ENCODE data around the gene HIKESHI.
"Not testable (repeated sequence)": the region's sequence is repeated elsewhere in the genome, so short reads cannot be mapped to it uniquely, and the experiment has no call there.

Gene HIKESHI

DNA sequence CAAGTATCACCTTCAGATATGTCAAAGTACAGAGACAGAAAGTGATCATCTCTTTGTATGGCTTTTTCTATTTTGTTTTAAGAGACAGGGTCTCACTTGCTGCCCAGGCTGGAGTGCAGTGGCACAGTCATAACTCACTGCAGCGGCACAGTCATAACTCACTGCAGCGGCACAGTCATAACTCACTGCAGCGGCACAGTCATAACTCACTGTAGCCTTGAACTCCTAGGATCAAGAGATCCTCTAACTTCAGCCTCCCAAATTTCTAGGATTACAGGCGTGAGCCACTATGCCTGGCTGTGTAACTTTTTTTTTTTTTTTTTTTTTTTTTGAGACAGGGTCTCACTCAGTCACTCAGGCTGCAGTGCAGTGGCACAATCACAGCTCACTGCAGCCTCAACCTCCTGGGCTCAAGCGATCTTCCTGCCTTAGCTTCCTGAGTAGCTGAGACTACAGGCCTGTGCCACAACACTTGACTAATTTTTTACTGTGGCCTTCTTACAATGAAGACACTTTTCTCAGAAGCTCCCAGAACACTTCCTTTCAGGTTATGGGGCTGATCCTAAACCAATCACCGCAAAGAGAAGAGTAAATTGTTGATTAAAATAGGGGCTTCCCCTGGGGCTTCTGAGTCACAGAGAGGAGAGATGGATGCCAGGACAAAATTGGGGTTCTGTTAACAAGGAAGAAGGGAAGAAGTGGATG lies 9.0 kb upstream of the HIKESHI start:
- no peak for DNase-seq (ENCODE audit: low read depth in 2 of 2)

DNA sequence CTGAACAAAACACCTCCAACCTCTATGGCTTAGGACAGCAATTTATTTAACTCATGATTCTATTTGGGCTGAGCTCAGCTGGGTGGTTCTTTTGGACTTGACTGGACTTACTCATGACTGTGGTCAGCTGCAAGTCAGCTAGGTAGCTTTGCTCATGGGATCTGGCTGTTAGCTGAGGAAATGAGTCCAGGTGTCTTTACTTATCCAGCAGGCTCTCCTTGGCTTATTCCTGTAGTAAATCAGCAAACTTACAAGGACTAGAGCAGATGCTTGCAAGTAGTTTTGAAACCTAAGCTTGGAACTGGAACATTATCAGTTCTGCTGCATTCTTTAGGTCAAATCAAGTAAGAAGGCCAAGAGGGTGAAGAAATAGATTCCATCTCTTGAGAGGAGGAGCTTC lies 8.0 kb upstream of the HIKESHI start:
- no peak for DNase-seq (ENCODE audit: low read depth in 2 of 2)

DNA sequence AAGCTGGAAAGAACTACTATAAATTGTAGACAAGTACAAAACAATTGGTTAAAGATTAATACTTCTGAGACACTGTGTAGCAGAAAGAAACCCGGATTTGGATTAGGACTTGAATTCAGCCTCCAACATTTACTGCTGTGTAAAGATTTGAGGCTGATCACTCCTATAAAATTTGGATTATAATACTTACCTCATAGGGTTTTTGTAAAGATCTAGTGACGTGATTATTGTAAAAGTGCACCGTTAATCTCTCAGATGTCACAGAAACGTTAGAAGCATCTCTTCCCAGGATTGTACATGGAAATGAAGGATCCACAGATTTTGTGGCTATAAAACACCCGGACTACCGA lies 323 bp upstream of the HIKESHI start:
- no peak for DNase-seq (ENCODE audit: low read depth in 2 of 2)

DNA sequence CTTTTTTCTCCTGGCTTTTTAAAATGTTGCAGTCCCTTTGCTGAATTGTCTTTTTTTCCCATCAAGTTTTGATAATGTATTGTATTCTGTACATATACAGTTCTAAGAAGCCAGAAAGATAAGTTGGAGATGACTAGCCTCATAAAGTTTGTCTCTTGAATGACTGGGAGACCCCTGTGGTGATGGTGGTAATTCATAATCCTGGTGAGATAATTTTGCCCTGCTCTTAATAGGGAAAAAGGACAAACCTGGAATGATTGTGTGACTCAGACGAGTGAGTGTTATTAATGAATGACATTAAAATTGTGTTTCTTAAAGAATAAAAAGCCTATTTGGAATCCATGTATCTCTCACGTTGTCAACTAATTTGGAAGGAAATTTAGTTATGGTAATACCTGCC lies 1.2 kb downstream of the HIKESHI start:
- DNase-seq (ENCODE audit: low read depth in 2 of 2): no peak

DNA sequence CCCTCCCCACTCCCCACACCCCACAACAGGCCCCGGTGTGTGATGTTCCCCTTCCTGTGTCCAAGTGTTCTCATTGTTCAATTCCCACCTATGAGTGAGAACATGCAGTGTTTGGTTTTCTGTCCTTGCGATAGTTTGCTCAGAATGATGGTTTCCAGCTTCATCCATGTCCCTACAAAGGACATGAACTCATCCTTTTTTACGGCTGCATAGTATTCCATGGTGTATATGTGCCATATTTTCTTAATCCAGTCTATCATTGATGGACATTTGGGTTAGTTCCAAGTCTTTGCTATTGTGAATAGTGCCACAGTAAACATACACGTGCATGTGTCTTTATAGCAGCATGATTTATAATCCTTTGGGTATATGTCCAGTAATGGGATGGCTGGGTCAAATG lies 6.7 kb downstream of the HIKESHI start:
- not testable (repeated sequence) for DNase-seq (ENCODE audit: low read depth in 2 of 2)

DNA sequence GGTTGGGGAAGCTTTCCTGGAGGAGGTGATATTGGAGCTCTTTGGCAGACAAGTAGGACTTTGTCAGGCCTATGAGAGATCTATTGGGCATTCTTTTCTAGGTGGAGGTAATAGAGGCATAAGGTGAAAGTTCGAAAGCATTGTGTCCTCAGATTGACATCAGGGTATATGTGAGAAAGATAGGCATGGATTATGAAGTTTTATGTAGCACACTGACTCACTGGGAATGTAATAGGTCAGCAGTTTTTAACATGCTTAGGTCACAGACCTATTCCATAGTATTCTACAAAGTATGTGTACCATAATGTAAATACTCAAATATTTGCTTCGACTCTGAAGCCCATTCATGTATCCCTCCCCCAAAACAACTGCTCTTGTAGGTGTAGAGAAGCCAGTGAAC lies 11.8 kb downstream of the HIKESHI start:
- DNase-seq (ENCODE audit: low read depth in 2 of 2): no peak

DNA sequence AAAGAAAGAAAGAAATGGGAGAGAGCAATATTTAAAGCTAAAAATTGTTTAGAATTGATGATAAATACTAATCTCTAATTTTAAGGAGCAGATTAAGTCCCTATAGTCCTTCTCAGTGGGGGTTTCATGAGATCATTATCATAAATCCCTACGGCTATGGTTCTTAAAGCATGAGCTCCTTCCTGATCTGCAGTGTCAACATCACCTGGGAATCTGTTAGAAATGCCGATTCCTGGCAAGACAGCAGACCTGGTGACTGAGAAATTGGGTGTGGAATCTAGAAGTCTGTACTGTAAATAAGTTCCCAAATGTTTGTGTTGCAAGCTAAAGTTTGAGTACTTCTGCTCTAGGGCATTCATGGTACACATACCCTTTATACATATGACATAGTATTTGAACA lies 12.6 kb downstream of the HIKESHI start:
- no peak for DNase-seq (ENCODE audit: low read depth in 2 of 2)

DNA sequence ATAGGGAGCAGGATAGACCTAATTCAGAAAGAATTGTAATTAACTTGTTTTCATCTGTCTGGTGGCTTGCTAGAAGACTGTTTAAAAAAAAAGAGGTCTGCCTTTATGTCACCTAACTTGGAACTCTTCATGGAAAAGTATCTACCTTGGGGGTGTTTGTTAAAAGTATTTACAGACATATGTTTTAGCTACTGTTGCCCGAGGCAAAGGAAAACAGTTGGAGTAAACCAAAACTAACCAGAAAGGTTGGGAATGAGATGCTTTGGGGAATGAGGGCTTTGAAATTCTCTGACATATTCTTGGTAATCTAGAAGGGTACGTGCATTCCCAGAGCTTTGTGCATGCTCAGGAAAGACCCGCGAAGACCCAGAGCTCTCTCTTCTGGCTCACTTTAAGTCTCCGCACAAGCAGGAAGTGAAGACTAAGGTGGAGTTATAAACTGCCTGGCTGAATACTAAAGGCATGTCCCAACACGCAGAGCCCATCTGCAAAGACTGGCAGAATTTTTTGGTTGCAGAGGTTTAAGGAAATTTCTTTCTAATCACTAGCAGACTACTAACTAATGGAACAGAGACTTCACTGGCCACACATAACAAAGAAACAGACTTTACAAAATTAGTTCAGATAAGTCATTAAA lies 33.2 kb downstream of the HIKESHI start:
- no peak for DNase-seq (ENCODE audit: low read depth in 2 of 2)

DNA sequence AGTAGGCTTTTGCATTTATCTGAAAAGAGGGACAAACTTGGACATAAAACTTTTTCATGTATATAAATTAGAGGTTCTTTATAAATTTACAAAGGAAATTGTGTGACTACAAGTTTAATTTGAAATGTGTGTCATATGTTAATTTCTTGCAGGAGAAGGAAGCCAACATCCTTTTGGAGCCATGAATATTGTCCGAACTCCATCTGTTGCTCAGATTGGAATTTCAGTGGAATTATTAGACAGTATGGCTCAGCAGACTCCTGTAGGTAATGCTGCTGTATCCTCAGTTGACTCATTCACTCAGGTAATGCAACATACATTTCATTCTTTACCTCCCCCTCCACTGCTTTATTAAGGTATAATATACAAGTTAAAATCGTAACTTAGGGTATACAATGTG lies 35.2 kb downstream of the HIKESHI start:
- no peak for DNase-seq (ENCODE audit: low read depth in 2 of 2)

DNA sequence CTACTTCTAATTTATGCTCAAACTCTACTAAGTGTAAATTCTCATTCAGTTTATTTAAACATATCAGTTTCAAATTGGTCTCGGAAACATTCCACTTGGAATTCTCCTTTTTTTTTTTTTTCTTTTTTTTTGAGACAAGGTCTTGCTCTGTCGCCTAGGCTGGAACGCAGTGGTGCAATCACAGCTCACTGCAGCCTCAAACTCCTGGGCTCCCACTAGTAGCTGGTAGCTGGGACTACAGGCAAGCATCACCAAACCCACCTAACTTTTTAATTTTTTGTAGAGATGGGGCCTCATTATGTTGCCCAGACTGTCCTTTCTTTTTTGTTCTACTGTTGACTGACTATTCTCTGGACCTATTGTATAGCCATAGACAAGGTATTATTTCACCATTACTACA lies 39.3 kb downstream of the HIKESHI start:
- no peak for DNase-seq (ENCODE audit: low read depth in 2 of 2)

DNA sequence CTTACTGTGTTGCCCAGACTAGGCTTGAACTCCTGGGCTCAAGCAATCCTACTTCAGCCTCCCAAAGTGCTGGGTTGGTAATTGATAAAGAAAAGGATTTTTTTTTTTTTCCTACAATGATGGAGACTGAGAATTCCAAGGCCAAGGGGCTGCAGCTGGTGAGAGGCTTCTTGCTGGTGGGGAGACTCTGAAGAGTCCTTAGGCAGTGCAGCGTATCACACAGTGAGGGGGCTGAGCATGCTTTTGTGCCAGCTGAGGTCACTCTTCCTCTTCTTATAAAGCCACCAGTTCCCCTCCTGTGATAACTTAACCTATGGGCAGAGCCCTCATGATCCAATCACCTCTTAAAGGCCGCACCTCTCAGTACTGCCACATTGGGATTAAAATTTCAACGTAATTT lies 44.5 kb downstream of the HIKESHI start:
- DNase-seq (ENCODE audit: low read depth in 2 of 2): no peak

DNA sequence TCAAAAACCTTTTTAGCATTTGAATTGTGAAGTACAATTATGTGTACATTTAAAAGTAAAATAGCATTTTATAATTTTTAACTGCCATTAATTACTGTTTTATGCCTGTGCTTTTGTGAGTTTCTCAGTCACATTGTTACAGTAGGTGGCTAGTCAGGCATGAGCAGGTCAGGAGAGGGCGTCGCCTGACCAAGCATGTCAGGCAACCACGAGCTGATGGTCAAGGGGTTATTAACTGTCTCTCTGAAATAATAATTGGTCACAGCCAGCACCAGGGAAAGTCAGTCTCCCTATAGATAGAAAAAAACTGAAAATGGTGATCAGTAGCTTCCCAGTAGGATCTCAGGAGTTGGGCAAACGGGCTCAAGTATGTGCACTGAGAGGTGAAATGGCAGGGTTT lies 53.2 kb downstream of the HIKESHI start:
- DNase-seq (ENCODE audit: low read depth in 2 of 2): no peak

DNA sequence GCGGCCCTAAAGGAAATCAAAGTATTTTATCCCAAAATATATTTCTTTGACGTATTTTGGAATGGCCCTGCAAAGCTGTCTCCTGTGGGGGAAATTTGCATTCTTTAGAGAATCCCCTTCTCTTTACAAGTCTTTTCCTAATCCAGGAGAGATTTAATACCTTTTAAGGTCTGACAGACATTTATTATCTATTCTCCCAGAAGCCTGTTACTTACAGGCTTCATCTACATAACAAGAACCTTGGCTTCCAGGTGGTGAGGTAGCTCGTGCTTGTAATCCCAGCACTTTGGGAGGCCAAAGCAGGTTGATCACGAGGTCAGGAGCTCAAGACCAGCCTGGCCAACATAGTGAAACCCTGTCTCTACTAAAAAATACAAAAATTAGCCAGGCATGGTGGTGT lies 55.4 kb downstream of the HIKESHI start:
- not testable (repeated sequence) for DNase-seq (ENCODE audit: low read depth in 2 of 2)

DNA sequence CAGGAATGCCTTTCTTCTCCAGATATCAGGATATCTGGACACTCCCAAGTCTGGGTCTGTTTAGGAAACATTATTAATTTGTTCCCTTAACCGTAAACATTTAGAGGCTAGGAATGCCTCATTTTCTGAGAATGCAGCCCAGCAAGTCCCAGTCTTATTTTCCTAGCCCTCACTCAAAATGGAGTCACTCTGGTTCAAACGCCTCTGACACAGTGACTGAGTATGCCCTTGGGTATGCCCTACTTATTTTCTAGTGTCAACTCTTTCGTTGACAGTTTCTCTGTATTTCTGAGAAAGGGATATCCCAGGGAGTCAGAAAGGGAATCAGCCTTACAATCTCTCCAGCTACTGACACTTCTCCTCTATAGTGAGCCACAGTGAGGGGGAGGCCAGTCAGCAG lies 56.7 kb downstream of the HIKESHI start:
- no peak for DNase-seq (ENCODE audit: low read depth in 2 of 2)

DNA sequence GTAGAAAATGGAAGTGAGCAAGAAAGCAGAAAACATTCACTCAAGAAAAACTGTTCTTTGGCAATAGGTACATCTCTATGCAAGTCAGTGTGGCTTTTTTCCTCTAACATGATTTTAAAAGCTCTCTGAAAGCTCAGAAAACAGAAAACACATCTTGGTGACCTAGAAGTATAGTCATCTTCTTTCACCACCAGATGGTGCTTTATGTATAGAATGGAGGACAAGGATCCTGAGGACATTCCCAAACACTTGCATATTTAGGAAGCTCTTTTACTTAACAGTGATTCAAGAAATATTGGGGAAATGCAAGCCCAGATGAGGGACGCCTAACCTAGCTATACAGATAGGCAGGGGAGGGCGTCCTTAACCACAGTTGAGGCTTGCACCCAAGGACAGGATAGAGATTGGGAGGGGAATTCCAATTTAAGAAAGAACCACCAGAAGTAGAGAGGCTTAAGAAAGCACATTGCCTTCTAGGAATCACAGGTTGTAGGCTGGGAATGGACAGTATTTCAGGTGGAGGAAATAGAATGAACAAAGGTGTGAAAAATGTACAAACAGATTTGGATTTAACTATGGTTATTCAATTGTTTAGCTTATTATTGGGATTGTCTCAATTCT lies 58.8 kb downstream of the HIKESHI start:
- DNase-seq (ENCODE audit: low read depth in 2 of 2): no peak

DNA sequence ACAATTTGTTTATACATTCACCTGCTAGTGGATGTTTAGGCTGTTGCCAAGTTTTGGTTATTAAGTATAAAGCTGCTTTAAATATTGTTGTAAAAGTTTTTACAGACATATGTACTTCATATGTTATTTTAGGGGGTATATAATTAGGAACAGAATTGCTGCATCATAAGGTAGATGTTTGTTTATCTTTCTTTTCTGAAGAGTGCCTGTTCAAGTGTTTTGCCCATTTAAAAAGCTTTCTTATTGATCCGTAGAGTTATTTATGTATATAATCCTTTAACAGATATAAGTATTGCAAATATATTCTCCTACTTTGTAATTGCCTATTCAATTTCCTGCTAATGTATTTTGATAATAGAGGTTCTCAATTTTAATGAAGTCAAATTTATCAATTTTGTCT lies 61.4 kb downstream of the HIKESHI start:
- no peak for DNase-seq (ENCODE audit: low read depth in 2 of 2)

DNA sequence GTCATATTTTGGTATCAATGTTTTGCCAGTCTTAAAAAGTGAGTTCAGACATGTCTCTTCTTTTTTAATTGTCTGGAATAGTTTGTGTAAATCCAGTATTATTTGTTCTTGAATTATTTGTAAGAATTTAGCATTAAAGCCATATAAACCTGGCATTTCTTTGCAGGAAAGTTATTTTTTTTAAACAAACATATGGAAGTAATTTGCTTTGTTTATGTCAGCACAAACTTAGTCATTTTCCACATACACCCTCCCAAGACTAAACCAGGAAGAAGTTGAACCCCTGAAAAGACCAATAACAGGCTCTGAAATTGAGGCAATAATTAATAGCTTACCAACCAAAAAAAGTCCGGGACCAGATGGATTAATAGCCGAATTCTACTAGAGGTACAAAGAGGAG lies 63.5 kb downstream of the HIKESHI start:
- no peak for DNase-seq (ENCODE audit: low read depth in 2 of 2)

DNA sequence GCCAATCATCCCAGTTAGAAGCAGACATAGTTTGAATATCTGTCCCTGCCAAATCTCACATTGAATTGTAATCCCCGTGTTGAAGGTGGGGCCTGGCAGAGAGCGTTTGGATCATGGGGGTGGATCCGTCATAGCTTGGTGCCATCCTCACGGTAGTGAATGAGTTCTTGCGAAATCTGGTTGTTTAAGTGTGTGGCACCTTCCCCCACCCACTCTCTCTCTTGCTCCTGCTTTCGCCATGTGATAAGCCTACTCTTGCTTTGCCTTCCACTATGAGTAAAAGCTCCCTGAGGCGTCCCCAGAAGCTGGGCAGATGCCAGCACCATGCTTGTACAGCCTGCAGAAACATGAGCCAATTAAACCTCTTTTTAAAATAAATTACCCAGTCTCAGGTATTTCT lies 67.6 kb downstream of the HIKESHI start:
- DNase-seq (ENCODE audit: low read depth in 2 of 2): no peak

DNA sequence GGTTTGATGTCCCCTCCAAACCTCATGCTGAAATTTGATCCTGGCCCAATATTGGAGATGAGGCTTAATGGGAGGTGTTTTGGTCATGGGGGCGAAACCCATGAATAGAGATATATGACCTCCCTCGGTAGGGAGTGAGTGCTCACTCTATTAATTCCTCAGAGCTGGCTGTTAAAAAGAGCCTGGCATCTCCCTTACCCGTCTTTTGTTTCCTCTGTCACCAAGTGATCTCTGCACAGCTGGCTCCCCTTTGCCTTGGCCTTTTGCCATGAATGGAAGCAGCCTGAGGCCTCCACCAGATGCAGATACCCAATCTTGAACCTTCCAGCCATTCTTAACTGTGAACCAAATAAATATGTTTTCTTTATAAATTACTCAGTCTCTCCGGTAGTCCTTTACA lies 68.1 kb downstream of the HIKESHI start:
- no peak for DNase-seq (ENCODE audit: low read depth in 2 of 2)

DNA sequence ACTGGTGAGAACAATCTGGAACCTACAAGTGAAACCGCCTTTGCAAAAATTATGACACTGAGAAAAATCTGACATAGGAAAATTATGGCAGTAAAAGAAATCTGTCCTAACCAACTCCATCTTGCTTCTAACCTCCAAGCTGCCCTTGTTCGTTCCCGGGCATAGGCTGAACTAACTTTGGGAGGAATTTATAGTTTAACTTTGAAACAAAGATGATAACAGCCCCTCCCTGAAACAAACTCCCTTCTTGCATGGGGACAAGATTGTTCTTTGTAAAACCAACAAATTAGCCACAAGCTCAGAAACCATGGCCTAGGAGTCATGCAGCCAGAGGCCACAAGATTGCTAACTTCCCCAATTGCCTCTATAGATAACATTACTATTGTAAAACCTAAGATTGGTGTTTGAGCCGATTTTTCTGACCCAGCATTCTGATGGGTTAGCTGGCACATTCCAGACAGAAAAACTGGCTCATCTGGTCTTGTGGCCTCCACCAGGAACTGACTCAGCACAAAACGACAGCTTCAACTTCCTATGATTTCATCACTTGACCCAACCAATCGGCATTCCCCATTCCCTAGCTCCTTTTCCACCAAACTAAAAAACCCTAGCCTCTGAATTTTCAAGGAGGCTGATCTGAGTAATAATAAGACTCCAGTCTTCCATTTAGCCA lies 69.0 kb downstream of the HIKESHI start:
- DNase-seq (ENCODE audit: low read depth in 2 of 2): no peak

DNA sequence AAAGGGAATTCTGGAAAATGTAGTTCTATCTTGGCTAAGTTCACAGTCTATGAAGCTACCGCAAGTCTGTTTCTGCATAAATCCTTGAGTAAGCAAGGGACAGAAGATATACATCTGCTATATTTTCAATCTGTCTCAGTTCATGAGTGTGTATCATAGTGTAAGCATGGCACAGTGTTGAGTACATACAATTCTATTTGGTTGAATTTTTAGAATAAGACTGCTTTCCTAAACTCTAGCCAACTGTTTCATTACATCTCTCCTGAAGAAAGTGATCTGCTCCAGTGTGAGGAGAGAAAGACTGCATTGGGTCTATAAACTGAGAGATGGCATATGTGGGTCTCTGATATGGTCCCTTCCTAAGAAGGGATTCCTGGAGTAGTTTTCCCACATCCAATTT lies 70.0 kb downstream of the HIKESHI start:
- no peak for DNase-seq (ENCODE audit: low read depth in 2 of 2)

DNA sequence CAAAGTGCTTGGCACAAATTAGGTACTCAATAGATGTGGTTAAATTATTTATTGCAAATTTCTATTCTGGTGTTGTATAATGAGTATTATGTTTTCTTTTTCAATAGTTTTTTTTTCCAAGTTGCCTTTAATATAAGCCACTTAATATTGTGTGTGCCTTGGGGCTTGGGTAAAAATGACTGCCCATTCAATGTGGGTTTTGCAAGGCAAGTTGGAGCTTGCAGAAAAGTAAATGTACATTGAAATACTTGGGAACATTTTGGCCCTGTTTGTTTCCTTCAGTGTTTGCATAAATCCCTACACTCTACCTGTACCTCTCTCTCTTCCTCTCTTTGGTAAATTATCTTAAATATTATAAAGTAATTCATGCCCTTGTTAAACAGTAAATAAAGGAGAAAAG lies 70.5 kb downstream of the HIKESHI start:
- no peak for DNase-seq (ENCODE audit: low read depth in 2 of 2)

DNA sequence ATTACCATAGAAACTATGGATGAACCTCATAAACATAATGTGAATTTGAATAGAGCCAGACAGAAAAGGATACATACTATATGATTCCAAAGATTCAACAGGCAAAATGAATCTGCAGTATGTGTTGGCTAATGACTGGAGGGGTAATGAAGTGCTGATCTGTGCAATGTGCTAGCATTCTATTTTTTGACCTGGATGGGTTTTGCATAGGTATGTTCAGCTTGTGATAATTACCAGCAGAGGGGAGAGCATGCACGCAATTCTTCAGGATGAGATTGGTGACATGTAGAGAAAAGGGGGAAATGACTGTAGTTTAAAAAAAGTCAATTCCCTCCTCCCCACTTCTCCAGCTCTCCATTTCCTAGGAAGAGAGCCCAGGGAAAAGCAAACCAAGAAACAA lies 72.0 kb downstream of the HIKESHI start:
- DNase-seq (ENCODE audit: low read depth in 2 of 2): no peak

Data from activated CD8-positive, alpha-beta memory T cell treated with anti-CD3 and anti-CD28 coated beads for 4 hours (primary cell).